UCSD-AML1 (cell line): Measurements from ENCODE around the gene PSMG3.

ENCODE experiments used
- DNase-seq: peaks from one replicate; lab custom pipeline; 2025; ENCODE audit not compliant: unreplicated experiment; lab: John Stamatoyannopoulos, UW

Gene PSMG3

DNA sequence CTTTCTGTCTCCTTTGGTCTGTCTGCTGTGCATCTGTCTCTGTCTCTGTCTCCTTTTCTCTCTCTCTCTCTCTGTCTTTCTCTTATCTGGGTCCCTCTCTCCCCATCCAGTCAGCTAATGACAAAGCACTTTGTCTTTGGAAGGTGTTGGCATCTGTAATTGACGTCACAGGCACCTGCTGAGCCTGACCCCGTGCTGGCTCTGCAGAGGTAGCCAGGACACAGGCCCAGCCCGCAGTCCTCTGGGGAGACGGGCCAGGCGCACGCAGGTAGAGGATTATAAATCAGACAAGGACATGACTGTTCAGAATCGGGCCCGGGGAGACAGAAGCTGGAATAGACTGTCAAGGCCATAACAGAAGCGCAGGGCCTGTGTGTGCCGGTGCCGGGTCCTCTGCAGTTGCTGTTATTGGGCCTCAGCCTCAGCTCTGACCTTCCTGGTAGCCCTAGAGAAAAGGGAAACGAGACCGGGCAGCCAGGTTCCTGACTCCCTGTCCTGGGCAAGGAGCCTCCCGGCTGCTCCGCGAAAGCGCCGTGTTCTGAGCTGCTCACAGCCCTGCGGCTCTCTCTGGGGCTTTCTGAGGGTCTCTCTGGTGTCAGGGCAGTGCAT, 10.7 kb upstream of the PSMG3 start:
- no peak for DNase-seq

DNA sequence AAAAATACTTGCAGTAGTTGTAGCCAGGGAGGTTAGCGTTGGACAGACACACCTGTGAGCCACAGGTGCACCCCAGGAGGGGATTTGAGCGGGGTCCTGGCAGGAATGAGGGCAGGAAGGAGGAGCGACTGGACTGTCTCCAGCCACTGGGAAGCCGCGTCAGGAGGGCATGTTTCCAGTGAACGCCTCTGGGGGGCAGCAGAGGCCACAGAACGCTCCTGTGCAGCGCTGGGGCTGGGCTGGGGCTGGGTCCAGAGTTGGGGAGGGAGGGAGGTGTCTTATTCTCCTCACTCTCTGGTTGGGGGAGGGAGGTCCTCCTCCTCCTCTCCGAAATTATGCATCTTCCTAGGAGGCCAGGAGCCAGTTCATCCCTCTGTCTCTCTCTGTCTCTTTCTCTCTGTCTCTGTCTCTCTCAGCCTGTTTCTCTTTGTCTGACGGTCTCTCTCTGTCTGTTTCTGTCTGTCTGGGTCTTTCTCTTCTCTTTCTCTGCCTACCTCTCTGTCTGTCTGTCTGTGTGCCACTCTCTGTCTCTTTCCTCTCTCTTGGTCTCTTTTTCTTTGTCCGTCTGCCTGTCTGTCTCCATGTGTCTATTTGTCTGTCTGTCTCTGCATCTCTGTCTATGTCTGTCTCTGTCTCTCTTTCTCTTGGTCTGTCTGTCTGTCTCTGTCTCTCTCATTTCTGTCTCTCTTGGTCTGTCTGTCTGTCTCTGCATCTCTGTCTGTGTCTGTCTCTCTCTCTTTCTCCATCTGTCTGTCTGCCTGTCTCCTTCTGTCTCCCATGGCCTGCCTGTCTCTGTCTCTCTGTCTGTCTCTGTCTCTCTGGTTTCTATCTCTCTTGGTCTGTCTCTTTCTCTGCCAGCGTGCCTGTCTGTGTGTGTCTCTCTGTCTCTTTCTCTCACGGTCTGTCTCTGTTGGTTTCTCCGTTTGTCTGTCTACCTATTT, 9.9 kb upstream of the PSMG3 start:
- peak; percentile 45 for DNase-seq

GRCh38 chr7:1578513-1578912, 8.7 kb upstream of the PSMG3 start:
- DNase-seq = no peak

DNA sequence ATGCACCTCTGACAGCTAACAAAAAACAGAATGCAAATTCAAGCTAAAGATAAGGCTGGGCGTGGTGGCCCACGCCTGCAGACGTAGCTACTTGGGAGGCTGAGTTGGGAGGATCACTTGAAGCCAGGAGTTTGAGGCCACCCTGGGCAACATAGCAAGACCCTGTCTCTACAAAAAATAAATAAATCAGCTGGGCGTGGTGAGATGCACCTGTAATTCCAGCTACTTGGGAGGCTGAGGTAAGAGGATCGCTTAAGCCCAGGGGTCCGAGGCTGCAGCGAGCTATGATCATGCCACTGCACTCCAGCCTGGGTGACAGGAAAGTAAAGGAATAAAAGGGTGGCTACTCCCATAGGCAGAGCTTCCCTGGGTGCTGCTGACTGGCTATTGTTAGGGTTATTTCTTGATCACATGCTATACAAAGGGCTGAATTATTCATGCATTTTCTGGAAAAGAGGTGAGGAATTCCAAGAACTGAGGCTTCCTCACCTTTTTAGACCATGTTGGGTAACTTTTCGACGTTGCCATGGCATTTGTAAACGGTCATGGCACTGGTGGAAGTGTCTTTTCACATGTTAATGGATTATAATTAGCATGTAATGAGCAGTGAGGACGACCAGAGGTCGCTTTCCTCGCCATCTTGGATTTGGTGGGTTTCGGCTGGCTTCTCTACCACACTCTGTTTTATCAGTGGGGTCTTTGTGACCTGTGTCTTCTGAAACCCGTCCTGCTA, 6.9 kb upstream of the PSMG3 start:
- no peak for DNase-seq

DNA sequence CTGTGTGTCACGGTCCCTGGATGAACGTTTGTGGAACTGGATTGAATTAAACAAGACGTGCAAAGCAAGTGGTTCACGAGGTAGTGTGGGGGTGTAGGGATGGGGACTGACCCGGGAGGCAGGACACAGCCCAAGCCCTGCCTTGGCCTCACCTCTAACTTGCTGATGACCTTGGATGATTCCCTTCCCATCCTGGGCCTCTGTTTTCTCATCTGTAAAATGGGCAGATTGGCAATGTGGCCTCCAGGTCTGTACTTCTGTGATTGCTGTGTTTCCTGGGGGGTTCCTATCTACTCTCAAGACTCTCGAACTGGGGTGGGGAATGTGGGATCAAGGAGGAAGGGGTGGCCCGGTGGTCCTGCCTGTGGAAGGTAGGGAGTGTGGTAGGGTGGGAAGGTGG, 6.0 kb upstream of the PSMG3 start:
- DNase-seq = no peak

- no peak for DNase-seq
Measured at GRCh38 chr7:1572111-1572822, 2.4 kb upstream of the PSMG3 start.

DNA sequence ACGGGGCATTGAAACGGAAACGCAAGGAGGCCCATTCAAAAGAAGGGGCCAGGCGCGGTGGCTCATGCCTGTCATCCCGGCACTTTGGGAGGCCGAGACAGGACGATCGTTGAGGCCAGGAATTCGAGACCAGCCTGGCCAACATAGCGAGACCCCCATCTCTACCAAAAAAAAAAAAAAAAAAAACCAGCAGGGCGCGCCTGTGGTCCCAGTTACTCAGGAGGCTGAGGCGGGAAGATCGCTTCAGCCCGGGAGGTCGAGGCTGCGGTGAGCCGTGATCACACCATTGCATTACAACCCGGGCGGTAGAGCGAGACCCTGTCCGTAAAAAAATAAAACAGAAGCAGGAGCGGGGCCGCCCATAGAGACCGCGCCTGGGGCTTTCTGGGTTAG, 396 bp downstream of the PSMG3 start:
- no peak for DNase-seq

GRCh38 chr7:1569016-1569415, 816 bp downstream of the PSMG3 start:
- DNase-seq = peak; percentile 52

- DNase-seq = no peak
Measured at GRCh38 chr7:1567896-1568510, 1.8 kb downstream of the PSMG3 start.

DNA sequence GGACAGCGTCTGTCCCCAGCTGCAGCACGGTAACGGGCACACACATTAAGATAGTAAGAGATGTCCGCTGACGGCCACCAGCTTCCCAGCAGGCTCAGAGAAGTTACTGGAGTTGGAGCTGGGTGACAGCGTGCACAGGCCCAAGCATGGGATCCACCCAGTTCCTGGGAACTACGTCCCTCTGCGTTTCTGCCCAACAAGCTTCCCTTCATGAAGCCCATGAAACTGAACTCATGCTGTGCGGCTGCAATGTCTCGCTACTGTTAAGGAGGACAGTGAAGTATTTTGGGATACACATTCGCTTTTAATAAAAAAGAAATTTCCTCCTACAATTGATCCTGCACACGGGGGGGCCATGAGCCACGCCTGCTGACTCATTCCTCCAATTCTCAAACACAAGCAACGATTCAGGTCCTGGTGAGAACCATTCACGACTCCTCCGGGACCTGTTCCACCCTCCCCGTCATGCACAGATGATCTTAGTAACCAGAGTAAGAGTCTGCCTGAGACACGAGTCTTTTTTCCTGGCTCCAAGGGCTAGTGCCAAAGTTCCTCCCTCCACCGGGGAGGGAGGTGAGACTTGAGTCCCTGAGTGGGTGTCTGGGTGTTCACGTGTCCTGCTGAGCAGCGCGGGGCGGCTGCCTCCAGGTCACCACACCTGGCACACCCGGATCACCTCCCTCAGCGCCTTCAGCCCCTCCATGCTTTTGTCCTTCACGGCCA, 2.6 kb downstream of the PSMG3 start:
- DNase-seq = no peak

DNA sequence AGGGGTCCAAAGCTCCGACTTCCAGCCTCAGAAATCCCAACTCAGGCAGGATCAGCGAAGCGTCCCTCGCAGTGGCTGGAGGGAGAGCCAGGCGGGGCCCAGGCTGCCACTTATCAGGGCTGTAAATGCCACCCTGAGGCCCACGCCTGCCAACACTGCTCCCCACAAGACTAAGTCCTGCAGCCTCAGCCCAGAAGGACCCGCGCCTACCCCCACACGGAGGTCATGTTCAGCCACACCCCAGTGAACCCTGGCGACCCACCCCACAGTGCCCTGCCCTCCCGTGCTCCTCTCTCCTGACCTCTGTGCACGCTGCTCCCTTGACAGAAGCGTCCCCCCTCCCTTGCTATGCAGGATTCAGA, 3.2 kb downstream of the PSMG3 start:
- no peak for DNase-seq

GRCh38 chr7:1564603-1565022, 5.2 kb downstream of the PSMG3 start:
- no peak for DNase-seq

- peak; percentile 82 for DNase-seq
Measured at GRCh38 chr7:1563981-1564602, 5.7 kb downstream of the PSMG3 start.

DNA sequence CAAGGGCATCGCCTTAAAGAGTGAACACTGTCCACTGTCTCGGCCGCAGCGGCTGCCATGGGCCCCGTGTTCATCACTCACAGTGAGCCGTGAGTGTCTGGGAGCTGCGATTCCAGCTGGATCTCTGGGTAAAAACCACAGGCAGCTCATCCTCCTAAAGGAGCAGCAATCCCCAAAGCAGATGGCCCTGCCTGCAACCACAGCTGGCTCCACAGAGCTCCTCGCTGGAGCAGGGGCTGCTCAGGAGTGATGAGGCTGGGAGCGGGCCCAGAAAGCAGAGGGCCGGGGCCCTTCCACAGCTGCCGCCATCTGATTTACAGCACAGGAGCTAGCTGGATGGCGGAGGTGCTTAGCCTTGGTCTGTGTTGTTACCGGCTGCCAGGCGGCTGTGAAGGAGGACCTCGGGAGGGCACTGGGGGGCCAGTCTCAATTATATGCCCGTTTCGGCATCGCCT, 7.2 kb downstream of the PSMG3 start:
- no peak for DNase-seq

DNA sequence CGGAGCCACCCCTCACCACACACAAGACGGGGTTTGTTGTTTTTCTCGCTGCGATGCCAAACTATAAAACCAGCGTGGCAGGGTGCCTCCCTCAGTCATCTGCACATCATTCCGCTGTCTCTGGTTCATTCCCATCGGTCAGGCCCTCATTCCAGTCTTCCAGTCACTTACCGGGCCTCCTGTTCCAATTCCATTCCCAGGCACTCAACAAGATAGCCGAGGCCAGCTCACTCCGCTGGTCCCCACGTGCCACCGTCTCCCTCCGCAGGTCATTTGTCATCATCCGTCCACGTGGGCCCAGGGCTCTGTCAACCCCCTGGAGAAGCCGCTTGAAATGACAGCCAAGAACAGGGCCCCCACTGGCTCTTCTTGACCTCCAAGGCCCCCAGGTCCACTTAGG, 7.7 kb downstream of the PSMG3 start:
- no peak for DNase-seq

DNA sequence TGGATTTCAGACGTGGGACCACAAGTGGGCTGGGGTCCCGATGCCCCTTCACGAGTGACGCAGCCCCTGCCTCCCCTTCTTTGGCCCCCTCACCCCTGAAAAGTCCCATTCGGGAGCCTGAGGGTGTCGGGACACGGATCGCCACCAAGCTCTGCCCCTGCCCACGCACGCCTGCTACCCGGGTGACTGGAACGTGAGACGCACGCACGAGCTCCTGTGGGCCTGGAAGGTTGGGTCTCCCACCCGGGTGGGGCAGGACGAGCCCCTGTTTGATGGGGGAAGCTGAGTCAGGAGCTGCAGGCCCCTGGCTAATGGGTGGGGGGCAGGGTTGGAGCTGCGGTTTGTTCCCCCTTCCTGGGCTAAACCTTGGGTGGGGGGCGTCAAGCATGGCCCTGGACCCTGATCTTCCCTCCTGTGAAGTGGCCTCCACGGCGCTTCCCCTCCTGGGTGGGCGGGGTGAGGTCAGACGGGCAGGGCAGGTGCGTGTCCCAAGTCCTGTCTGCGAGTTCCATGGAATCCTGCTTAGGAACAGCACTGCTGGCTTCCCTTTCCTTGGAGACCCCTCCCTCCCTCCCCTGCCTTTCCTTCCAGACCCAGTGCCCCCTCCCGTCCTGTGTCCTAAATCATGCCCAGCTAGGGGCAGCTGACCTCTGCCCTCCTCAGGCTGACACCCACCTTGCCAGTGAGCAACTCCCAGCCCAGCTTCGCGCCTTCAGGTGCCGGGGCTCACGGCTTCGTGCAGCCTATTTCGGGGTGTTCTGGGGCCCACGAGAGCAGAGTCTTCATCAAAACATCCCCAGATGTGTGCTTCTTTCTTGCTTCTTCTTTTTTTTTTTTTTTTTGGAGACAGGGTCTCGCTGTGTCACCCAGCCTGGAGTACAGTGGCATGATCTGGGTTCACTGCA, 8.5 kb downstream of the PSMG3 start:
- no peak for DNase-seq

GRCh38 chr7:1560620-1561031, 9.2 kb downstream of the PSMG3 start:
- no peak for DNase-seq
